Heart left ventricle (tissue), 16 donors: ENCODE results near the gene TEAD1. TPM values are rescaled to one million over a fixed set of nuclear protein-coding genes. Genes with fewer than 3 reads are reported as not detected.

Experiments
- ATAC-seq, 4 donors: fragments of 200-7000 bp; cut with Tn5 transposase; one replicate each; pipeline ENCODE4 v1.9.1; 2020 to 2022; ENCODE audit warnings: moderate library complexity in 4 of 4, mild to moderate bottlenecking in 3 of 4, moderate number of reproducible peaks in 1 of 4
- DNase-seq, 5 donors: peaks; one replicate each; pipeline ENCODE4 v3.0.0-alpha.2; 2020
- H3K27ac ChIP-seq, 12 donors: fragments of 200-600 bp; sonication (generic) in 4 of 12; one replicate each; pipeline versions ENCODE4 v1.5.0 to v1.8.0; 2016 to 2022; ENCODE audit warnings: mild to moderate bottlenecking in 2 of 12
- H3K27me3 ChIP-seq, 9 donors: fragments of 200-600 bp; sonication (generic) in 2 of 9; one replicate each; pipeline versions ENCODE4 v1.5.1 to v1.8.0; 2016 to 2022; ENCODE audit warnings: mild to moderate bottlenecking in 3 of 9
- H3K36me3 ChIP-seq, 9 donors: fragments of 200-600 bp; sonication (generic) in 2 of 9; one replicate each; pipeline versions ENCODE4 v1.5.0 to v1.8.0; 2018 to 2022; ENCODE audit warnings: mild to moderate bottlenecking in 2 of 9
- H3K4me1 ChIP-seq, 12 donors: fragments of 200-600 bp; sonication (generic) in 4 of 12; one replicate each; pipeline versions ENCODE4 v1.5.0 to v1.8.0; 2016 to 2022; ENCODE audit warnings: mild to moderate bottlenecking in 3 of 12
- H3K4me3 ChIP-seq, 12 donors: fragments of 200-600 bp; sonication (generic) in 4 of 12; one replicate each; pipeline versions ENCODE4 v1.5.0 to v1.8.0; 2017 to 2022; ENCODE audit warnings: mild to moderate bottlenecking in 9 of 12, moderate library complexity in 4 of 12
- H3K9me3 ChIP-seq, 12 donors: fragments of 200-600 bp; sonication (generic) in 4 of 12; one replicate each; pipeline versions ENCODE4 v1.5.0 to v1.8.0; 2016 to 2022; ENCODE audit warnings: mild to moderate bottlenecking in 1 of 12
- POLR2A ChIP-seq, 2 donors: fragments of 450-650 bp; IDR thresholded peaks; one replicate each; pipeline ENCODE4 v1.6.1; 2017; ENCODE audit warnings: antibody characterized with exemption in 2 of 2, mild to moderate bottlenecking in 2 of 2, moderate library complexity in 2 of 2
- WGBS, 4 donors: extraction: QIAGEN DNeasy Blood & Tissue Kit in 2 of 4; methylation state at CpG; one replicate each; pipeline versions ENCODE4 v1.1.5 to v1.1.7; 2013 to 2018; 5-methylcytosine and 5-hydroxymethylcytosine counted together
- intact Hi-C, 10 donors: fragments of 100-400 bp; cut with DNase I; formaldehyde crosslinking; loops; one replicate each; pipeline versions ENCODE4 v1.11.1 to v1.14.2; 2022
- polyA plus RNA-seq, 2 donors: library from polyadenylated mRNA; stranded (reverse); fragments of 200-250 nt; gene quantifications; one replicate each; pipeline ENCODE4 v1.2.3, GENCODE V29; 2013
- total RNA-seq, 9 donors: library from RNA; depleted of rRNA in 2 of 9; stranded (reverse); fragments of >200 nt in 2 of 9; fragmentation: NEBNext Ultra II Directional in 3 of 9; extraction: Animal tissue kit (Norgen Biotek cat#: 25700) in 3 of 9; gene quantifications; one replicate each; pipeline versions ENCODE4 v1.1.0 to v1.2.4, GENCODE V29; 2016 to 2023
- TF ChIP-seq, protein P1 (sequence below), 12 donors: fragments of 200-600 bp; sonication (generic) in 4 of 12; IDR thresholded peaks; one replicate each; pipeline versions ENCODE4 v1.5.0 to v1.8.0; 2018 to 2022; ENCODE audit warnings: antibody characterized with exemption in 12 of 12, mild to moderate bottlenecking in 5 of 12
- donor health status: ischemic (EF 13 %, LVEDD 7.1; RV severe dilation, severe dysfunction).
- donor health status: healthy with polysubstance abuse.
- donor health status: DM: no; HTN: yes; CAD: no.
- donor health status: DM: no; HTN: no; CAD: no.
- donor health status: ischemic (EF 25% LVEDD 6.9; RV normal size, moderate dysfunction).
- donor health status: ischemic (EF 25% LVEDD 5.7; RV mildly dilated, moderate dysfunction).
- donor health status: healthy.
- donor health status: DM: yes; HTN: yes; CAD: no.
- donor health status: ischemic (EF 35%, LVEDD 5.7; RV mildly dilated, moderate dysfunction).
- donor health status: nonischemic (EF 11% LVEDD 7.7; RV severe dilation, severe dysfunction).
- donor health status: DM: yes; HTN: yes; CAD: no.
- donor health status: PGD.
- donor health status: ischemic (EF 29% LVEDD 5.4; RV normal size, mild dysfunction).
- donor health status: nonischemic (EF 23%, LVEDD 6.1; RV moderate dilation, normal function).

TEAD1 gene
- total and polyA plus RNA-seq, 11 donors = 14.4 to 161 (median 113) TPM

- intact Hi-C loops = no loop called here
- no peaks in the 10 kb centered on the region for H3K9me3 ChIP-seq
- peaks cover 0 to 4% (median 0%) of the 10 kb centered on the region in 9 donors for H3K27me3 ChIP-seq
- WGBS, 4 donors = 54 to 67% (median 60%) methylated on average over 13 of the region's 13 CpGs
- TF ChIP-seq, protein P1, sequence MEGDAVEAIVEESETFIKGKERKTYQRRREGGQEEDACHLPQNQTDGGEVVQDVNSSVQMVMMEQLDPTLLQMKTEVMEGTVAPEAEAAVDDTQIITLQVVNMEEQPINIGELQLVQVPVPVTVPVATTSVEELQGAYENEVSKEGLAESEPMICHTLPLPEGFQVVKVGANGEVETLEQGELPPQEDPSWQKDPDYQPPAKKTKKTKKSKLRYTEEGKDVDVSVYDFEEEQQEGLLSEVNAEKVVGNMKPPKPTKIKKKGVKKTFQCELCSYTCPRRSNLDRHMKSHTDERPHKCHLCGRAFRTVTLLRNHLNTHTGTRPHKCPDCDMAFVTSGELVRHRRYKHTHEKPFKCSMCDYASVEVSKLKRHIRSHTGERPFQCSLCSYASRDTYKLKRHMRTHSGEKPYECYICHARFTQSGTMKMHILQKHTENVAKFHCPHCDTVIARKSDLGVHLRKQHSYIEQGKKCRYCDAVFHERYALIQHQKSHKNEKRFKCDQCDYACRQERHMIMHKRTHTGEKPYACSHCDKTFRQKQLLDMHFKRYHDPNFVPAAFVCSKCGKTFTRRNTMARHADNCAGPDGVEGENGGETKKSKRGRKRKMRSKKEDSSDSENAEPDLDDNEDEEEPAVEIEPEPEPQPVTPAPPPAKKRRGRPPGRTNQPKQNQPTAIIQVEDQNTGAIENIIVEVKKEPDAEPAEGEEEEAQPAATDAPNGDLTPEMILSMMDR (IDR thresholded peaks at IDR 0.05) = no peak
- no peak for TF ChIP-seq POLR2A (IDR thresholded peaks at IDR 0.05)
- DNase-seq (no peak), ATAC-seq (peak in 1 of 4 donors; percentile 22)
- H3K4me3 ChIP-seq = peak overlapping the region in 2 of 12 donors; percentile 11 to 12
- H3K36me3 ChIP-seq = no peaks in the 10 kb centered on the region
- peak overlapping the region in 1 of 12 donors; percentile 73 for H3K27ac ChIP-seq
- H3K4me1 ChIP-seq = peaks cover 0 to 61% (median 8%) of the 10 kb centered on the region in 12 donors
Observed at GRCh38 chr11:12864316-12865156, 190.3 kb downstream of the TEAD1 start.

- TF ChIP-seq, protein P1 (IDR thresholded peaks at IDR 0.05) = no peak
- no peak for TF ChIP-seq POLR2A (IDR thresholded peaks at IDR 0.05)
- WGBS, 4 donors = 54 to 70% (median 68%) methylated on average over 6 of the region's 6 CpGs
Observed at GRCh38 chr11:12865863-12866595, 191.8 kb downstream of the TEAD1 start.

GRCh38 chr11:12867531-12867930 lies 193.3 kb downstream of the TEAD1 start:
- Histone ChIP-seq H3K27me3 (peaks cover 0 to 4% (median 0%) of the 10 kb centered on the region in 9 donors), H3K4me3 (no peak overlapping the region), H3K4me1 (peaks cover 0 to 52% (median 6%) of the 10 kb centered on the region in 12 donors), H3K36me3 (no peaks in the 10 kb centered on the region), H3K27ac (no peak overlapping the region), H3K9me3 (no peaks in the 10 kb centered on the region)
- TF ChIP-seq, protein P1 (IDR thresholded peaks at IDR 0.05) = no peak
- no peak for TF ChIP-seq POLR2A (IDR thresholded peaks at IDR 0.05)
- DNase-seq (no peak), ATAC-seq (no peak)
- WGBS, 4 donors = 33 to 56% (median 52%) methylated on average over 2 of the region's 2 CpGs
- intact Hi-C loops = no loop called here

More at GRCh38 chr11:12865863-12866595, 191.8 kb downstream of the TEAD1 start:
- no peak for DNase-seq
- Histone ChIP-seq H3K4me3 (no peak overlapping the region), H3K27me3 (peaks cover 0 to 4% (median 0%) of the 10 kb centered on the region in 9 donors), H3K4me1 (peaks cover 0 to 56% (median 8%) of the 10 kb centered on the region in 12 donors), H3K9me3 (no peaks in the 10 kb centered on the region), H3K27ac (no peak overlapping the region), H3K36me3 (no peaks in the 10 kb centered on the region)
- intact Hi-C loops = no loop called here
- ATAC-seq = peak in 3 of 4 donors; percentile 44 to 68 (median 45)
